Heart left ventricle (tissue), 16 donors: ENCODE data around the gene CDT1. TPM values are rescaled to one million over a fixed set of nuclear protein-coding genes. Genes with fewer than 3 reads are reported as not detected.

Experiments used
- ATAC-seq, 4 donors: fragments of 200-7000 bp; cut with Tn5 transposase; one replicate each; pipeline ENCODE4 v1.9.1; 2020 to 2022; ENCODE audit warnings: moderate library complexity in 4 of 4, mild to moderate bottlenecking in 3 of 4, moderate number of reproducible peaks in 1 of 4
- DNase-seq, 5 donors: peaks; one replicate each; pipeline ENCODE4 v3.0.0-alpha.2; 2020
- H3K27ac ChIP-seq, 12 donors: fragments of 200-600 bp; sonication (generic) in 4 of 12; one replicate each; pipeline versions ENCODE4 v1.5.0 to v1.8.0; 2016 to 2022; ENCODE audit warnings: mild to moderate bottlenecking in 2 of 12
- H3K27me3 ChIP-seq, 9 donors: fragments of 200-600 bp; sonication (generic) in 2 of 9; one replicate each; pipeline versions ENCODE4 v1.5.1 to v1.8.0; 2016 to 2022; ENCODE audit warnings: mild to moderate bottlenecking in 3 of 9
- H3K36me3 ChIP-seq, 9 donors: fragments of 200-600 bp; sonication (generic) in 2 of 9; one replicate each; pipeline versions ENCODE4 v1.5.0 to v1.8.0; 2018 to 2022; ENCODE audit warnings: mild to moderate bottlenecking in 2 of 9
- H3K4me1 ChIP-seq, 12 donors: fragments of 200-600 bp; sonication (generic) in 4 of 12; one replicate each; pipeline versions ENCODE4 v1.5.0 to v1.8.0; 2016 to 2022; ENCODE audit warnings: mild to moderate bottlenecking in 3 of 12
- H3K4me3 ChIP-seq, 12 donors: fragments of 200-600 bp; sonication (generic) in 4 of 12; one replicate each; pipeline versions ENCODE4 v1.5.0 to v1.8.0; 2017 to 2022; ENCODE audit warnings: mild to moderate bottlenecking in 9 of 12, moderate library complexity in 4 of 12
- H3K9me3 ChIP-seq, 12 donors: fragments of 200-600 bp; sonication (generic) in 4 of 12; one replicate each; pipeline versions ENCODE4 v1.5.0 to v1.8.0; 2016 to 2022; ENCODE audit warnings: mild to moderate bottlenecking in 1 of 12
- CTCF ChIP-seq, 12 donors: fragments of 200-600 bp; sonication (generic) in 4 of 12; IDR thresholded peaks; one replicate each; pipeline versions ENCODE4 v1.5.0 to v1.8.0; 2018 to 2022; ENCODE audit warnings: antibody characterized with exemption in 12 of 12, mild to moderate bottlenecking in 5 of 12
- POLR2A ChIP-seq, 2 donors: fragments of 450-650 bp; IDR thresholded peaks; one replicate each; pipeline ENCODE4 v1.6.1; 2017; ENCODE audit warnings: antibody characterized with exemption in 2 of 2, mild to moderate bottlenecking in 2 of 2, moderate library complexity in 2 of 2
- WGBS, 4 donors: extraction: QIAGEN DNeasy Blood & Tissue Kit in 2 of 4; methylation state at CpG; one replicate each; pipeline versions ENCODE4 v1.1.5 to v1.1.7; 2013 to 2018; 5-methylcytosine and 5-hydroxymethylcytosine counted together
- intact Hi-C, 10 donors: fragments of 100-400 bp; cut with DNase I; formaldehyde crosslinking; loops; one replicate each; pipeline versions ENCODE4 v1.11.1 to v1.14.2; 2022
- polyA plus RNA-seq, 2 donors: library from polyadenylated mRNA; stranded (reverse); fragments of 200-250 nt; gene quantifications; one replicate each; pipeline ENCODE4 v1.2.3, GENCODE V29; 2013
- total RNA-seq, 9 donors: library from RNA; depleted of rRNA in 2 of 9; stranded (reverse); fragments of >200 nt in 2 of 9; fragmentation: NEBNext Ultra II Directional in 3 of 9; extraction: Animal tissue kit (Norgen Biotek cat#: 25700) in 3 of 9; gene quantifications; one replicate each; pipeline versions ENCODE4 v1.1.0 to v1.2.4, GENCODE V29; 2016 to 2023
- donor health status: ischemic (EF 13 %, LVEDD 7.1; RV severe dilation, severe dysfunction).
- donor health status: healthy with polysubstance abuse.
- donor health status: DM: no; HTN: yes; CAD: no.
- donor health status: DM: no; HTN: no; CAD: no.
- donor health status: ischemic (EF 25% LVEDD 6.9; RV normal size, moderate dysfunction).
- donor health status: ischemic (EF 25% LVEDD 5.7; RV mildly dilated, moderate dysfunction).
- donor health status: healthy.
- donor health status: DM: yes; HTN: yes; CAD: no.
- donor health status: ischemic (EF 35%, LVEDD 5.7; RV mildly dilated, moderate dysfunction).
- donor health status: nonischemic (EF 11% LVEDD 7.7; RV severe dilation, severe dysfunction).
- donor health status: DM: yes; HTN: yes; CAD: no.
- donor health status: PGD.
- donor health status: ischemic (EF 29% LVEDD 5.4; RV normal size, mild dysfunction).
- donor health status: nonischemic (EF 23%, LVEDD 6.1; RV moderate dilation, normal function).

CDT1 gene
- total and polyA plus RNA-seq, 11 donors, result 0.19 to 6.1 (median 0.61) TPM

GRCh38 chr16:88816736-88817535 lies 13.3 kb downstream of the CDT1 start:
- intact Hi-C loops, result loop anchor here in 8 of 10 donors (5.0 to 10.0 kb wide), 8 partner anchors 48 to 398 kb away; partner anchors contain the start of genes ACSF3 (in 3 of the 8), PABPN1L (in 1 of the 8) and ZNF778 (in 1 of the 8)
- 88 to 95% (median 92%) methylated on average over 26 to 41 of the region's 41 CpGs for WGBS, 4 donors
- Histone ChIP-seq H3K36me3 (peaks cover 0 to 16% (median under 1%) of the 10 kb centered on the region in 9 donors), H3K27me3 (no peaks in the 10 kb centered on the region), H3K27ac (no peak overlapping the region), H3K4me1 (peaks cover 0 to 16% (median 9%) of the 10 kb centered on the region in 12 donors), H3K4me3 (no peak overlapping the region), H3K9me3 (no peaks in the 10 kb centered on the region)
- DNase-seq, result no peak
- no peak for TF ChIP-seq CTCF (IDR thresholded peaks at IDR 0.05)
- TF ChIP-seq POLR2A (IDR thresholded peaks at IDR 0.05), result no peak
- ATAC-seq, result no peak

- Histone ChIP-seq H3K27me3 (no peaks in the 10 kb centered on the region), H3K27ac (no peak overlapping the region), H3K4me3 (no peak overlapping the region), H3K4me1 (peaks cover 0 to 7% (median 2%) of the 10 kb centered on the region in 12 donors), H3K9me3 (no peaks in the 10 kb centered on the region), H3K36me3 (peaks cover 0 to 26% (median 6%) of the 10 kb centered on the region in 9 donors)
- ATAC-seq, result no peak
- no peak for DNase-seq
- intact Hi-C loops, result loop anchor here in 8 of 10 donors (5.0 to 10.0 kb wide), 8 partner anchors 47 to 397 kb away; partner anchors contain the start of genes ACSF3 (in 3 of the 8), PABPN1L (in 1 of the 8) and ZNF778 (in 1 of the 8)
- 89 to 92% (median 90%) methylated on average over 30 to 40 of the region's 40 CpGs for WGBS, 4 donors
- TF ChIP-seq CTCF (IDR thresholded peaks at IDR 0.05), result no peak
- no peak for TF ChIP-seq POLR2A (IDR thresholded peaks at IDR 0.05)
Observed at GRCh38 chr16:88817785-88818574, 14.4 kb downstream of the CDT1 start.

- TF ChIP-seq POLR2A (IDR thresholded peaks at IDR 0.05), result no peak
- no peak for TF ChIP-seq CTCF (IDR thresholded peaks at IDR 0.05)
- Histone ChIP-seq H3K9me3 (no peaks in the 10 kb centered on the region), H3K27me3 (no peaks in the 10 kb centered on the region), H3K36me3 (peaks cover 0 to 28% (median 6%) of the 10 kb centered on the region in 9 donors), H3K4me3 (no peak overlapping the region), H3K4me1 (peaks cover 0 to 2% (median 0%) of the 10 kb centered on the region in 12 donors), H3K27ac (no peak overlapping the region)
- intact Hi-C loops, result loop anchor here in 8 of 10 donors (5.0 to 10.0 kb wide), 8 partner anchors 46 to 396 kb away; partner anchors contain the start of genes ACSF3 (in 3 of the 8), PABPN1L (in 1 of the 8) and ZNF778 (in 1 of the 8)
- WGBS, 4 donors, result 89 to 92% (median 91%) methylated on average over 18 of the region's 18 CpGs
- ATAC-seq, result no peak
- no peak for DNase-seq
Observed at GRCh38 chr16:88818575-88818874, 14.9 kb downstream of the CDT1 start.
